MM.1S (cell line): ENCODE data around the gene CACNA1I.

ENCODE experiments used
- DNase-seq: peaks from one replicate; pipeline ENCODE4 v3.0.0-alpha.2; 2015
- H2AFZ ChIP-seq: fragments of 300-600 bp; sonication (generic); 2 replicates; pipeline ENCODE4 v1.6.0; 2016; ENCODE audit warnings: antibody characterized with exemption, low read length
- H3F3A ChIP-seq: fragments of 300-600 bp; sonication (generic); 2 replicates; pipeline ENCODE4 v1.6.1; 2016; ENCODE audit warnings: mild to moderate bottlenecking, antibody characterized with exemption, low read length, moderate library complexity, mixed read lengths; ENCODE audit not compliant: insufficient read depth
- H3K27ac ChIP-seq: fragments of 300-600 bp; sonication (generic); 2 replicates; pipeline ENCODE4 v1.5.1; 2016; ENCODE audit warnings: mild to moderate bottlenecking, low read length
- H3K27me3 ChIP-seq: fragments of 300-600 bp; sonication (generic); replicated peaks from 2 replicates; pipeline ENCODE4 v1.6.0; 2016; ENCODE audit warnings: low read length; ENCODE audit not compliant: insufficient read depth
- H3K36me3 ChIP-seq: fragments of 300-600 bp; sonication (generic); replicated peaks from 2 replicates; pipeline ENCODE4 v1.6.1; 2016; ENCODE audit warnings: mild to moderate bottlenecking, low read length, mixed read lengths; ENCODE audit not compliant: insufficient read depth
- H3K4me1 ChIP-seq: fragments of 300-600 bp; sonication (generic); 2 replicates; pipeline ENCODE4 v1.6.1; 2016; ENCODE audit warnings: low read length, mixed read lengths
- H3K4me2 ChIP-seq: fragments of 300-600 bp; sonication (generic); 2 replicates; pipeline ENCODE4 v1.6.0; 2016; ENCODE audit warnings: low read depth, low read length
- H3K4me3 ChIP-seq: fragments of 300-600 bp; sonication (generic); 2 replicates; pipeline ENCODE4 v1.5.1; 2016; ENCODE audit warnings: low read length, mixed read lengths
- H3K79me2 ChIP-seq: fragments of 300-600 bp; sonication (generic); 2 replicates; pipeline ENCODE4 v1.6.1; 2016; ENCODE audit warnings: mixed run types, low read length, mixed read lengths
- H3K9ac ChIP-seq: fragments of 300-600 bp; sonication (generic); 2 replicates; pipeline ENCODE4 v1.6.1; 2016; ENCODE audit warnings: low read length, mixed read lengths
- H3K9me2 ChIP-seq: fragments of 300-600 bp; sonication (generic); replicated peaks from 2 replicates; pipeline ENCODE4 v1.6.1; 2016; ENCODE audit warnings: mild to moderate bottlenecking, low read length, mixed read lengths; ENCODE audit not compliant: insufficient read depth
- H3K9me3 ChIP-seq: fragments of 300-600 bp; sonication (generic); replicated peaks from 2 replicates; pipeline ENCODE4 v1.6.1; 2016; ENCODE audit warnings: mild to moderate bottlenecking, low read length, mixed read lengths; ENCODE audit not compliant: insufficient read depth
- H4K20me1 ChIP-seq: fragments of 300-600 bp; sonication (generic); 2 replicates; pipeline ENCODE4 v1.6.1; 2016; ENCODE audit warnings: mild to moderate bottlenecking, low read length, moderate library complexity, mixed read lengths; ENCODE audit not compliant: insufficient read depth
- EZH2 ChIP-seq: fragments of 300-600 bp; sonication (generic); optimal IDR thresholded peaks from 2 replicates; pipeline ENCODE3; 2017; ENCODE audit warnings: low read depth, mild to moderate bottlenecking, antibody characterized with exemption, low read length, mixed read lengths
- EZH2phosphoT487 ChIP-seq: fragments of 300-600 bp; sonication (generic); IDR thresholded peaks from 2 replicates; pipeline ENCODE4 v1.6.1; 2018; ENCODE audit warnings: antibody characterized with exemption, low read length
- TF ChIP-seq, protein P1 (sequence below): fragments of 300-600 bp; sonication (generic); IDR thresholded peaks from 2 replicates; pipeline ENCODE4 v1.5.1; 2016; ENCODE audit warnings: antibody characterized with exemption, low read length, mixed read lengths

The CACNA1I gene

DNA sequence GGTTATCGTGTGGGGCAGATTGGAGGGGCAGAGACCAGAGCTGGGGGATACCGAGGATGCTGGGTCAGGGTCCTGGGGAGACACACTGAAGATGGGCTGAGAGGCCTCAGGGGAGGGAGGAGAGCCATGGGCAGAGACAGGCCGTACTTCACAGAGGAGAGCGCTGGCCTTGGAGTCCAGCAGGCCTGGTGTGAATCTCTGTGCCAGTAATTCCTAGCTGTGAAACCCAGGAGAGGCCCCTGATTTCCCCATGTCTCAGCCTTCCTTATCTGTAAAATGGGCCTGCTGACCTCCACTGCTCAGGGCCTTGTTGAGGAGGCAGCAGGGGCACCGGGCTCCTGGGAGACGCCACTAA, 23.4 kb downstream of the CACNA1I start:
- Histone ChIP-seq H3K9me2 (no peaks in the 10 kb centered on the region), H3K36me3 (no peaks in the 10 kb centered on the region), H3K4me1 (peaks cover 3% of the 10 kb centered on the region; the same call in 1 of the 2 replicates), H3K4me2 (no peak overlapping the region), H3K27ac (no peak overlapping the region), H2AFZ (no peak overlapping the region), H3K9me3 (no peaks in the 10 kb centered on the region), H3K27me3 (peaks cover 53% of the 10 kb centered on the region), H3K79me2 (no peaks in the 10 kb centered on the region), H3K4me3 (no peak overlapping the region), H3K9ac (no peak overlapping the region), H3F3A (no peaks in the 10 kb centered on the region), H4K20me1 (no peaks in the 10 kb centered on the region)
- DNase-seq, result no peak
- TF ChIP-seq EZH2, result no peak
- TF ChIP-seq EZH2phosphoT487, result no peak
- TF ChIP-seq, protein P1, sequence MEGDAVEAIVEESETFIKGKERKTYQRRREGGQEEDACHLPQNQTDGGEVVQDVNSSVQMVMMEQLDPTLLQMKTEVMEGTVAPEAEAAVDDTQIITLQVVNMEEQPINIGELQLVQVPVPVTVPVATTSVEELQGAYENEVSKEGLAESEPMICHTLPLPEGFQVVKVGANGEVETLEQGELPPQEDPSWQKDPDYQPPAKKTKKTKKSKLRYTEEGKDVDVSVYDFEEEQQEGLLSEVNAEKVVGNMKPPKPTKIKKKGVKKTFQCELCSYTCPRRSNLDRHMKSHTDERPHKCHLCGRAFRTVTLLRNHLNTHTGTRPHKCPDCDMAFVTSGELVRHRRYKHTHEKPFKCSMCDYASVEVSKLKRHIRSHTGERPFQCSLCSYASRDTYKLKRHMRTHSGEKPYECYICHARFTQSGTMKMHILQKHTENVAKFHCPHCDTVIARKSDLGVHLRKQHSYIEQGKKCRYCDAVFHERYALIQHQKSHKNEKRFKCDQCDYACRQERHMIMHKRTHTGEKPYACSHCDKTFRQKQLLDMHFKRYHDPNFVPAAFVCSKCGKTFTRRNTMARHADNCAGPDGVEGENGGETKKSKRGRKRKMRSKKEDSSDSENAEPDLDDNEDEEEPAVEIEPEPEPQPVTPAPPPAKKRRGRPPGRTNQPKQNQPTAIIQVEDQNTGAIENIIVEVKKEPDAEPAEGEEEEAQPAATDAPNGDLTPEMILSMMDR, result no peak

DNA sequence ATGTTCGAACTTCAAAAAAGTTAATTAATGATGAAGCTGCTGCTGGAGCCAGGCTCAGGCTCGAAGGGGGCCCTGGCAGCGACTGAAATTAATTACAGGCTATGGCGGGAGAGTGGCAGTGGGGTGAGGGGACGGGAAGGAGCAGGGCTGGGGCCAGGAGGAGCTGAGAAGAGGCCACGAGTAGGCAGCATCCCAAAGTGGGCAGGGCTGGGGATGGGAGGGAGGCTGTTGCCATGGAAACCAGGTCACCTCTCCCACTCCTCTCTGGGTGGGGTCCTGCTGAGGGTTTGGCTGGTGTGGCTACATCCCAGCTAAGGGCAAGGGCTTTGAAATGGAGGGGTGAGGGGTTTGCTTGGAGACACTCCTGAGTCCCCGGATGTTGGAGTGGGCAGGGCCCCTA, 23.9 kb downstream of the CACNA1I start:
- no peaks in the 10 kb centered on the region for H3K36me3 ChIP-seq
- H3K4me1 ChIP-seq, result peaks cover 3% of the 10 kb centered on the region; the same call in 1 of the 2 replicates
- peaks cover 53% of the 10 kb centered on the region for H3K27me3 ChIP-seq
- no peaks in the 10 kb centered on the region for H4K20me1 ChIP-seq
- DNase-seq, result no peak
- no peaks in the 10 kb centered on the region for H3F3A ChIP-seq
- TF ChIP-seq, protein P1, result no peak
- TF ChIP-seq EZH2 (no peak), EZH2phosphoT487 (no peak)
- no peak overlapping the region for H2AFZ ChIP-seq
- H3K4me3 ChIP-seq, result no peak overlapping the region
- no peaks in the 10 kb centered on the region for H3K79me2 ChIP-seq
- no peak overlapping the region for H3K9ac ChIP-seq
- no peak overlapping the region for H3K27ac ChIP-seq
- no peaks in the 10 kb centered on the region for H3K9me3 ChIP-seq
- no peak overlapping the region for H3K4me2 ChIP-seq
- no peaks in the 10 kb centered on the region for H3K9me2 ChIP-seq

DNA sequence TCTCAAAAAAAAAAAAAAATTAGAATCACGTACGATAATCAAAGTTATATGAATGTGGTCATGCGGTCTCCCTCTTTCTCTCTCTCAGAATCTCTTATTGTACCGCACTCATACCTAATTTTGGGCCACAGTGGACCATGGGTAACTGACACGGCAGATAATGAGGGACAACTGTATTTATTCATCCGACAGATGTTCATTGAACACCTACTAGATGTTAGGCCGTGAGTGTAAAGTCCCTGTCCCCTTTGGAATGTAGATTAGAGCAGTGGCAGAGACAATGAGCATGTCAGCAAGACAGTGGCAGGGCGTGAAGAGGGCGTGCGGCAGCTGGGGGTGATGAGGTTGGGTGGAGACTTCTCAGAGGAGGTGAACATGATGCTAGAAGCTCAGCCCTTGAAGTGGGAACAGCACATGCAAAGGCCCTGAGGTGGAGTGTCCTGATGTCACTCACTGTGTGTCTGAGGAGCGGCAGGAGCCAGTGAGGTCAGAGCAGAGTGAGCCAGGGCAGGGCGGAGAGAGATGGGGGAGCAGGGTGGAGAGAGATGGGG, 25.1 kb downstream of the CACNA1I start:
- H3K4me1 ChIP-seq, result peaks cover 3% of the 10 kb centered on the region; the same call in 1 of the 2 replicates
- no peak for DNase-seq
- no peak overlapping the region for H2AFZ ChIP-seq
- no peak overlapping the region for H3K9ac ChIP-seq
- H3K79me2 ChIP-seq, result no peaks in the 10 kb centered on the region
- TF ChIP-seq EZH2phosphoT487 (no peak), EZH2 (no peak)
- TF ChIP-seq, protein P1, result no peak
- no peaks in the 10 kb centered on the region for H3F3A ChIP-seq
- H3K9me3 ChIP-seq, result no peaks in the 10 kb centered on the region
- H3K27me3 ChIP-seq, result peaks cover 62% of the 10 kb centered on the region
- H3K4me3 ChIP-seq, result no peak overlapping the region
- no peaks in the 10 kb centered on the region for H3K9me2 ChIP-seq
- H4K20me1 ChIP-seq, result no peaks in the 10 kb centered on the region
- no peak overlapping the region for H3K27ac ChIP-seq
- no peaks in the 10 kb centered on the region for H3K36me3 ChIP-seq
- no peak overlapping the region for H3K4me2 ChIP-seq
